Measurements from ENCODE around the gene STAC3.

DNA sequence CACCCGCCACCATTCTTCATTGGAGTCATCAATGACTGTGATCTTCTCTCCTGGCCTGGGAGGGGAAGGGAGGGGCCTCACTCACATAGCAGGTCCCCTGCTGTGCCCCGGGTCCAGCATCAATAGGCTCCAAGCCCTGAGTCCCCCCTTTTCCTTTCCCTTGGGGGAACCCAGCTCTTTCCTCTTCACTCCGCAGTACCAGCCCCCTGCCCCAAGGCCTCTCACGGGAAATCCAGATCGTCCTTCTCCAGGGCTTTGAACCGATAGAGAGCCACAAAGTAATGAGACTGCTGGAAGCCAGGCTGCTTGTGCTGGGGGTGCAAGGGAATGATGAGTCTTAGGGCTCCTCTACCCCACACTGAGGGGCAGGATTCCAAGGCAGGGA is 6.7 kb downstream of the STAC3 start:
- TF ChIP-seq ELF4 (IDR thresholded peaks at IDR 0.05), result no peak
- TF ChIP-seq FOXK2 (IDR thresholded peaks at IDR 0.05), result no peak
- TF ChIP-seq ARNT (IDR thresholded peaks at IDR 0.05), result no peak
- no peak for TF ChIP-seq SP1 (IDR thresholded peaks at IDR 0.05)
- no peak for TF ChIP-seq L3MBTL2 (conservative IDR thresholded peaks at IDR 0.05)
- TF ChIP-seq BHLHE40 (IDR thresholded peaks at IDR 0.05; ENCODE audit: borderline replicate concordance), result no peak
- no peak for TF ChIP-seq FOXM1 (IDR thresholded peaks at IDR 0.05; ENCODE audit: borderline replicate concordance)

All from HEK293T (cell line).